NCI-H82 treated with DMSO at 0.1 percent for 48 hours (cell line): ENCODE data around the gene PAPPA.
A peak's percentile ranks its signal among the peaks of the same experiment; 100 is the strongest.

Experiments
- DNase-seq: peaks from one replicate; lab custom pipeline; 2025; ENCODE audit not compliant: unreplicated experiment; lab: John Stamatoyannopoulos, UW

PAPPA gene

GRCh38 chr9:116312221-116312620 is 158.6 kb downstream of the PAPPA start:
- DNase-seq = no peak

- no peak for DNase-seq
These were observed 160.0 kb downstream of the PAPPA start for GRCh38 chr9:116313638-116314037.

GRCh38 chr9:116316246-116316645 is 162.7 kb downstream of the PAPPA start:
- DNase-seq = no peak

GRCh38 chr9:116317503-116317902 is 163.9 kb downstream of the PAPPA start:
- no peak for DNase-seq

GRCh38 chr9:116318468-116319374 is 165.1 kb downstream of the PAPPA start:
- peak; percentile 92 for DNase-seq

GRCh38 chr9:116319480-116319879 is 165.9 kb downstream of the PAPPA start:
- no peak for DNase-seq

GRCh38 chr9:116320290-116320689 is 166.7 kb downstream of the PAPPA start:
- no peak for DNase-seq

GRCh38 chr9:116322521-116322920 is 168.9 kb downstream of the PAPPA start:
- no peak for DNase-seq

- no peak for DNase-seq
These were observed 169.4 kb downstream of the PAPPA start for GRCh38 chr9:116323012-116323411.

- DNase-seq = no peak
These were observed 170.0 kb downstream of the PAPPA start for GRCh38 chr9:116323571-116323970.

- no peak for DNase-seq
These were observed 172.3 kb downstream of the PAPPA start for GRCh38 chr9:116325924-116326323.

- no peak for DNase-seq
These were observed 174.3 kb downstream of the PAPPA start for GRCh38 chr9:116327701-116328405.

- DNase-seq = no peak
These were observed 175.9 kb downstream of the PAPPA start for GRCh38 chr9:116329470-116329869.

- DNase-seq = no peak
These were observed 177.7 kb downstream of the PAPPA start for GRCh38 chr9:116331241-116331640.

GRCh38 chr9:116332090-116332489 is 178.5 kb downstream of the PAPPA start:
- no peak for DNase-seq

GRCh38 chr9:116333254-116333653 is 179.7 kb downstream of the PAPPA start:
- no peak for DNase-seq

- DNase-seq = no peak
These were observed 181.1 kb downstream of the PAPPA start for GRCh38 chr9:116334546-116335150.

- DNase-seq = no peak
These were observed 181.8 kb downstream of the PAPPA start for GRCh38 chr9:116335392-116335791.

- DNase-seq = no peak
These were observed 182.7 kb downstream of the PAPPA start for GRCh38 chr9:116336133-116336862.

- no peak for DNase-seq
These were observed 183.4 kb downstream of the PAPPA start for GRCh38 chr9:116337015-116337414.

GRCh38 chr9:116340270-116340669 is 186.7 kb downstream of the PAPPA start:
- DNase-seq = no peak
